Stimulated activated CD8-positive, alpha-beta memory T cell treated with anti-CD3 and anti-CD28 coated beads, Interleukin-15, amount 100 ng/mL, for 24 hours (primary cell): Measurements from ENCODE around the gene SMCO2.
"Not testable (repeated sequence)": the region's sequence is repeated elsewhere in the genome, so short reads cannot be mapped to it uniquely, and the experiment has no call there.

Experiments
- DNase-seq: peaks from one replicate; pipeline ENCODE4 v3.0.0-alpha.2; 2020; ENCODE audit warnings: low read depth

Gene SMCO2

GRCh38 chr12:27524839-27525753 lies 78.6 kb downstream of the SMCO2 start:
- DNase-seq, result no peak

- no peak for DNase-seq
Observed at GRCh38 chr12:27527512-27527911, 81.0 kb downstream of the SMCO2 start.

- no peak for DNase-seq
Observed at GRCh38 chr12:27528788-27529187, 82.3 kb downstream of the SMCO2 start.

DNA sequence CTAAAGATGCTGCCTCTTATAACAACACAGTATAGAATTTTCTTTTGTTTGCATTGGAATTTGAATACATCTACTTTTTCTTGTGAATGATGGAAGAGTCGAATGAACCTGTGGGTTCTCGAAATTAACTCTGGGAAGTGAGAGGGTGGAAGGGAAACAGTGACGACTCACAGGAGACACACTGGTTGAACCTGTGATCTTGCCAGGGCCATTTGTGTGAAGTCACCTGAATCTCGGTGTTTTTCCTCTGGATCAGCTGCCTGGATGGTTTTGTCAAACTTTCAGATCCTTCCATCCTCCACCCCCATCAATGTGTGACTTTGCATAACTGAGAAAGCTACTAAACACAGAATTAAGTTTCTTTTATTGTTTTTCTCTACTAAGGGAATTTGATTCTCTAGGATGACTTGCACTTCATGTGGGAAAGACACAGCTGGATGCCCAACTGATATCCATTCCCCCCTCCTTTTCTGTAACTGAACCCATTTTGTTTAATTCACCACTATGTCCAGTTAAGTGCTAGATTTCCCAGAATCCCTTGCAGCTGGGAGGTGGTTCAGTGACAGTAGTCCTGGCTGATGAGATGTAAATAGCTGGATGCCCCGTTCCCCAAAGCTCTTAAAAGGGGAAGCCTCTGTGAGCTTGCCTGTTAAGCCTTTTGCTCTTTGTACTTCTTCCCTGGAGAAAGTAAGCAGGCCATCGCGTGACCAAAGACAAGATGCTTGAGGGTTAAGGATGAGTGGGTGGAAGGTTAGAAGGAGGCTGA lies 83.8 kb downstream of the SMCO2 start:
- no peak for DNase-seq

- DNase-seq, result no peak
Observed at GRCh38 chr12:27531896-27532295, 85.4 kb downstream of the SMCO2 start.

DNA sequence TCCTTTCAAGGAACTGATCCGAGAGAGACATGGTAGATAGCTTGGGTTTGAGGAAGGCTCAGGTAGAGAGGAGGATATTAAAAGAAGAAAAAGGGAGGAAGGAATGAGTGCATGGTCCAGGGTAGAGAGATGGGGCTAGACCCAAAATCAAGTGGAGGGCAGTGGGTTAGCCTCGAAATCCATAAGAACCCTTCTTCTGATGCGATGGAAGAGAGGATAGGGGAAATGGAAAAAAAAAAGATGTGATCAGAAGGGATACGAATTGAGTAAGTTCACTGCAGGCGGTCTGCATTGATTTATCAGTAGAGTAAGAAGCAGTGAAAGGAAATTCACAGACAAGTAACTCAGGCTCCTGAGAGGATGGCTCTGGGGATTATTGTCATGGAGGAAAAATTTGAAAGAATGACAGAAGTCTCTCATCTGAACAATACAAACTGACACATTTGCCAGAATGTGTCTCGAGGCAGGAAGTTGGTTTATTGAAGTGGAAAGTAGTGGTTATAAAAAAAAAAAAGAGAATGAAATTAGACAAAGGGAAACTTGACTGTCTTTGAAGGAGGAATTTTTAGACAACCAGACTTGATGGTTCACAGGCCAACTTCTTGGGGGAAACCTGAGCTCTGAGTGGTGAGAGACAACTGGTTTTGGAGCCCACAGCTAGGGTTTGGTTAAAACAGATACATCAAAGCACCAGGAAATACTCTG lies 87.7 kb downstream of the SMCO2 start:
- DNase-seq, result no peak

DNA sequence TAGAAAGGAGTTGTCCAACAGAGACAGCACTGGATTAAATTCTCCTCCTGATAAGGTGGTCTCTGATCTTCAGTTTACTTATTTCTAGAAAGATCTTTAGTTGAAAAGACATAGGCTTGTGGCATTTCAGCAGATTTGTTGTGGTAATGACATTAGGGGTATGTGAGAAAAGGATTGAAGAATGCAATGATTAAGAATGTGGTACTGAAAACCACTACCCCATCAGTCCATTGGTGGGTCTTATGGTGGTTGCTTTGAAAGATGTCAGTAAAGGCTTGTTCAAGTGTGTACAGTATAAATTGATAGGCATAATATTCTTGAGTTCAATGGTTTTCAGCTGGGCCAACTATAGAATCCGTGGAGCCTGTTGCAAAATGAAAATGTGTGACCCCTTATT lies 88.2 kb downstream of the SMCO2 start:
- no peak for DNase-seq

- DNase-seq, result no peak
Observed at GRCh38 chr12:27535318-27535717, 88.8 kb downstream of the SMCO2 start.

GRCh38 chr12:27537855-27538675 lies 91.5 kb downstream of the SMCO2 start:
- no peak for DNase-seq

DNA sequence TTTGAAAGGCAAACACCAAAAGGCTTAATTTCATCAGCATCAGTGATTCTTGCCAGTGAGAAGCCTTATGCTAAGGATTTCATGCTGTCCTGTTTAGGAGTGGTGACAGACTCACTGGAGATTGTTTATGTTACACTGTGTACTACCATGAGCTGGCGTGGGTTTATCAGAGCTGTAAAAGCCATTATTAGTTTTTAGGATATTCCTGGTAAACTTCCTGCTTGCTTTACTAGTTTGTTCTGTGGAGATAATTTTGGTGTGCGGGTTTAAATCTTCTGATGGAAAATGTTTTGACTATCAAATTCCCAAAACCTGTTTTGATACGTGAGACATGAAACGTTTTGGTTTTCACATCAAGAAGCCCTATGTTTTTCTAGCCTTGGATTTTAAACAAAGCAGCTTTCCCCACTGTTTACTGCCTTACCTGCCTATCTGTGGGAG lies 92.7 kb downstream of the SMCO2 start:
- DNase-seq, result no peak

DNA sequence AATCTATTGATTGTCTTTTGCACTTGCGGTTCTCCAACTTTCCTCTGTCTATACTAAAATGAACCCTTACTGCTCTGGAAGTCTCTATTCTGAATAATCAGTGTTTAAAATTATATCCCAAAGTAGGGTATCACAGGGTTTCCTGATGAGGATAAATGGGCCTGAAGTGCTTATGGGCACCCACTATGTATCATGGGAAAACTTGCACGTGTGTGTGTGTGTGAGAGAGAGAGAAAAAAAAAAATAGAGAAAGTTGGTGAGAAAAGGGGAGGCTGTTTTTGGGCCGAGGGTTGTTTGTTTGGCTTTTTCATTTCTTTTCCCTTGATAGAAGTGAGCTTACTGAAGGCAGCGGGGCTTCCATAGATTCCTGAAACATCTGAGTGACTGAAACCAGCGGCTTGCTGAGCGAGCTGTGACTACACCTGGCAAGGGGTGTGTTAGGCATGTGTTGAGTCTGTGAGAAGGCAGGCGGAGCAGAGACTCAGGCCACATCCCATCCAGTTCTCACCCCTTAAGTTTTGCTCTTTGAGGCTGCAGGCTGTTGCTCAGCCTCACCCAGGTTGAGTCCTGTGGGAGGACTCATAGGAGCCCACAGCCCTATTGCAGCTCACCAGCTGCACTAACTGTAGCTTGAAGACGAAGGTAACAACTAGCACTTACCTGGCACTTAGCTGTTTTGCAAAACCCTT lies 94.6 kb downstream of the SMCO2 start:
- no peak for DNase-seq

GRCh38 chr12:27542628-27543027 lies 96.1 kb downstream of the SMCO2 start:
- DNase-seq, result no peak

GRCh38 chr12:27544858-27545257 lies 98.3 kb downstream of the SMCO2 start:
- DNase-seq, result not testable (repeated sequence)

DNA sequence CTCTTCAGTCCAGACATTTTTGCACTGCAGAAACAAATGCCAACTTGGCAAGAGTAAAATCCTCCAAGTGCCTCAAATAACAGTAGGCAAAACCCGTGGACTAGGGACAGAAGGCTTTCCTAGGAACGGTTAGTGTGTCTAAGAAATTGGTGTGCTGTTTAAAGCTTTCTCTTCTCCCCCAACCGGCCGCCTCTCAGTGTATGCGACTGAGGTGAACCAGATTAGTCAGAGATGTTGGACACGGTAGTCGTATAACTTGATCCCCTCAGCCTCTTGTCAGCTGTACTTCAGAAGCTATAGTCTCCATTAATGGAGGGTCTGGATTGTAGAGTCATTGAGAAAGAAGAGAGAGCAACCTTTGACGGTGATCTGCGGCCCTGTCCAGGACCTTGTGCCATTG lies 99.1 kb downstream of the SMCO2 start:
- DNase-seq, result no peak

DNA sequence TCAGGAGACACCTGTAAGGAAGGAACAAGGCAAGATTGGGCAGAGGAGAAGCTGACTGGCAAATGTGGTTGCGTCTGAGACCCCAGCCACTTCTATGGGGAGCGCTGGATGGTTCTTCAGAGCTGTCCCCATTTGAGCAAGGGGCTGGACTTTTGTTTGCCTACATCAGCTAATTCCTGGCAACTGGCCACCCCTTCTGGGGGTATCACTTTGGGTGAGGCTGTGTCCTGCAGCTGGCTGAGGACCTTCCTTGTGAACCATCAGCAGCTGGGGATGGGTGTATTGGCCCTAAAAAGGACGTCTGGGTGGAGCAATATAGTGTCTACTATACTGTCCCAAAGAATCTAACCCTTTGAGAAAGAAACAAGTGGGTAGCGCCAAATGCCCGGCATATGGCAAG lies 101.1 kb downstream of the SMCO2 start:
- no peak for DNase-seq

DNA sequence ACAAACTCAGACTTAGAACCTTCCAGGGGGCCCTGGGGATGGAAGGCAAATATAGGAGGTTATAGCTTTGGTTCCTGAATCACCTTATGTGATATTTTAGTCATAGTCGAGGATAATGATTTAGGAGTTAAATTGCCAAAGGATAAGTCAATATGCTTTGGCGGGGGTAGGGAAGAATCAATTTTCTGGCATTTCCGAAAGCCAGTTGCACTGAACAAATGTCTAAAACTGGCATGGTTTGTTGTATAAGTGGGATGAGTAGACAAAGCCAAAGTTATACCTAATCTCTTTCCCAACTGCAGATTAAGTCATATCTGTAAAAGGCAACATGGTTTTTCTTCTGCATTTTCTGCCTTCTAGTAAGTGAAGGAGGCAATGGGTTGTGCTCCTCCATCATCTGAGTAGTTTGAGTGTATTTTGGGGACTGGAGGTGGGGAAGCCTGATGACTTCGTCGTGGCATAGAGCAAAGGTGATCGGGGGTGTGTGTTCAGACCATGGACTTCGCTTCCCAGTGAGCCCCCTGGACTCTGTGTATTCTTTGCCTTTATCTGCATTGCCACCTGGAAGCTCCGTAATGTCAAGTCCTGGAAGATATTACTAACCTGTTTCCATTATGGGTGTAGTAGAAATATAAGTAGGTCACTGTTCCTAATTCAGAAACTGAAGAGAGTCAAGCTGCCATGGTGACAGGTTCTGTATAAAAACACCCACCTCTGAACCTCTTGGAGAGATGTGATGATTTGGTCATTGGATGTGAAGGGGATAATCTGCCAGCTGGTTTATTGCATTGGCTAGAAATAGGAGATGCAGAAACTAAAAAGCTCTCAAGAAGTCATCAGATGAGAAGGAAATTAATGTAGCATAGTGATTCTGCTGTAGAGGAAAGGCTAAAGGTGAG lies 102.0 kb downstream of the SMCO2 start:
- DNase-seq, result no peak

GRCh38 chr12:27549236-27549800 lies 102.8 kb downstream of the SMCO2 start:
- DNase-seq, result no peak

- no peak for DNase-seq
Observed at GRCh38 chr12:27549801-27550652, 103.5 kb downstream of the SMCO2 start.

DNA sequence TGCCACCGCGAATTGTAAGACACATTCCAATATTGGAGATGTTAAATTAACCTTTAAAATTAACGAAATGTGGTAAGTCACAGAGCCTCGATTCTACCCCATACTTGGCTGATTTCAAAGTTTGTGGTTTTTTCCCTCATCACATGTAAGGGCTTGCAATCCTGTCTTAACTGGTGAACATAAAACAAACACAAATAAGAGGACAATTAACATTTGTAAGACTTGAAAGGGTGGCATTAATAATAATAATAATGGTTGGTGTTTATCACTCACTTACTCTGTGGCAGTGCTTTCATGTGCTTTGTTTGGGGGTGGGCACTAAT lies 104.1 kb downstream of the SMCO2 start:
- no peak for DNase-seq
